Thoracic aorta endothelial cell (primary cell): ENCODE measurements around the gene PPP3R1. TPM values are rescaled to one million over a fixed set of nuclear protein-coding genes. Genes with fewer than 3 reads are reported as not detected.

Source experiments
- total RNA-seq: library from RNA; depleted of rRNA; stranded (reverse); fragments of >200 nt; gene quantifications from 2 replicates; pipeline ENCODE4 v1.2.3, GENCODE V29; 2012

Gene PPP3R1, protein sequence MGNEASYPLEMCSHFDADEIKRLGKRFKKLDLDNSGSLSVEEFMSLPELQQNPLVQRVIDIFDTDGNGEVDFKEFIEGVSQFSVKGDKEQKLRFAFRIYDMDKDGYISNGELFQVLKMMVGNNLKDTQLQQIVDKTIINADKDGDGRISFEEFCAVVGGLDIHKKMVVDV
- 59.2 and 70.7 TPM in 2 replicates for total RNA-seq

DNA sequence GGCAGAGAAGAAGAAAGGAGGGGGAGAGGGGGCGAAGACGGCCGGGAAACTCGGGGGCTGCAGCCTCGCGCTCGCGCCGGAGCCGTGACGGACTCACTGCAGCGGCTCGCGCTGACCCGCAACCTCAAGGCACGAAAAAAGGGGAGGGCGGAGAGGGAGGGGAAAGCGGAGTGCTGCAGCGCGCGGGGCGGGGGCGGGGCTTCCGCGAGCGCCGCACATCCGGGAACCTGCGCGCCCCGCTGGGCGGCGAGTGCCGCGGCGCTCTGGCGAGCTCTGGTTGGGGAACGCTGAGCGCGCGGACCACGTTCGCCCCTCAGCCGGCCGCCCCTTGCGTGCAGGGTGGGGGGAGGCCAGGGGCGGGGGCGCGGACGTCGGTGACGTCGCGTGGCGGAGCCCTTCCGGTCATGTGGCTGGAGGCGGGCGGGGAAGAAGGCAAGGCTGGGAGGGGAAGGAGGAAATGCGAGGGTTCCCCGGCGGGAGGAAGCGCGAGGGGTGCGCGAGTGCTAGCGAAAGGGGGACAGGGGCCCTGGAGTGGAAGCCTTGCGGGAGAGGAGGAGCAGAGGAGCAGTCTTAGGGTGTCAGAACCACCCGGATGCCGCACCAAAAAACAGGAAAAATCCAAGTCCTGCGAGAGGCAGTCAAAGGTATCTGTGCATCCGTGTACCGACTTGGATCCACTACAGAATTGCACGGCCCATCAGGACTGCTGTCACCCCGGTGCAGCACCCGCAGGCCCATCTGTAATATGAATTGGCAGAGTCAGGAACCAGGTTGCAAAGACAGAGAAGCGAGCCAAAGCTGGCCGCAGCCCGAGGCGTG lies at the start of gene PPP3R1:
PPP3R1 (minus strand) TSS at position 133 of the 819 bp plus-strand sequence. CDS start 405 bp downstream, outside the sequence.

DNA sequence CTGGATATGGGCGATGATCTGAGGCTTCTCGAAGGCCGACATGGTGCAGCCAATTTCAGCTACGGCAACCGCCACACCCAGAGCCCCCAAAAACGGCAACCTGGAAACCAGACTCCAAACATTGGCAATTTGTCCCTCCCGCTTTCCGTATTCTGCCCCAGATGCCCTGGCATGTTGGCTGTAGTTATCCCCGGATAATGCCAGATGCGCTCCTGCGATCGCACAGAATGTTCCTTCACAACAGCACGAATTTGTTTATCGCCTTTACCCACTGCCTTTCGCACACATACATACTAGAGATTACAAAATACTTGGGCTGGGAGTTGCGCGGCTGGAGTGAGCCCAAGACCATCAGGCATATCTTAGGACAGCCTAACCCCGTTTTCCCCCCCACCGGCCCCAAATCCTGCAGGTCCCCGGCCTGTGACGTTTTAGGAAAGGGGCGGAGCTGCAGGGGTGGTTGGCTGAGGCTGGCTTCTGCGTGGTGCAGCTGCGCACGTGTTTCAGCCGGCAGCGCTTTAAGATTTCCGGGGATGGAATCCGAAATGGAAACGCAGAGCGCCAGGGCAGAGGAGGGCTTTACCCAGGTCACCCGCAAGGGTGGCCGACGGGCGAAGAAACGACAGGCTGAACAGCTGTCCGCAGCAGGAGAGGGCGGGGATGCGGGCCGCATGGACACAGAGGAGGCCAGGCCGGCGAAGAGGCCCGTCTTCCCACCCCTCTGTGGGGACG lies 94.8 kb downstream of the PPP3R1 start, which contains the start of gene PNO1:
PNO1 (plus strand) TSS at position 487 of the 732 bp plus-strand sequence; CDS start at position 534, 47 bp downstream.

Other genes starting within 250 kb of the PPP3R1 start
- 42.1 and 43.1 TPM in 2 replicates for gene C1D, start 189.5 kb downstream of the PPP3R1 start, total RNA-seq
- gene PNO1, start 94.6 kb downstream of the PPP3R1 start, total RNA-seq: 23.8 and 24.6 TPM in 2 replicates
- 67.6 and 77.0 TPM in 2 replicates for gene CNRIP1, start 67.4 kb upstream of the PPP3R1 start, total RNA-seq
- 0.13 and 0.22 TPM in 2 replicates for gene PLEK, start 112.8 kb upstream of the PPP3R1 start, total RNA-seq
- 0.72 and 0.80 TPM in 2 replicates for gene FBXO48, start 214.8 kb upstream of the PPP3R1 start, total RNA-seq
- gene APLF, start 215.1 kb upstream of the PPP3R1 start, total RNA-seq: 3.6 and 4.5 TPM in 2 replicates